ENCODE data around the gene RAD51B.

The RAD51B gene

GRCh38 chr14:67846029-67846610 is 26.5 kb downstream of the RAD51B start:
- FAIRE-seq (no peak), DNase-seq (ENCODE audit: insufficient read length) (no peak)
- TF ChIP-seq POLR2A (IDR thresholded peaks at IDR 0.05; ENCODE audit: low read depth, low read length) (no peak), POLR2AphosphoS5 (IDR thresholded peaks at IDR 0.05; ENCODE audit: low read depth, low read length) (no peak), TAF1 (IDR thresholded peaks at IDR 0.05; ENCODE audit: borderline replicate concordance, low read depth, low read length) (no peak)

GRCh38 chr14:67850066-67850830 is 30.7 kb downstream of the RAD51B start:
- no peak for FAIRE-seq
- DNase-seq (ENCODE audit: insufficient read length) = no peak
- no peak for TF ChIP-seq POLR2AphosphoS5 (IDR thresholded peaks at IDR 0.05; ENCODE audit: low read depth, low read length)
- TF ChIP-seq POLR2A (IDR thresholded peaks at IDR 0.05; ENCODE audit: low read depth, low read length) = no peak

- TF ChIP-seq POLR2AphosphoS5 (IDR thresholded peaks at IDR 0.05; ENCODE audit: low read depth, low read length) (no peak), TAF1 (IDR thresholded peaks at IDR 0.05; ENCODE audit: borderline replicate concordance, low read depth, low read length) (no peak), POLR2A (IDR thresholded peaks at IDR 0.05; ENCODE audit: low read depth, low read length) (no peak)
- DNase-seq (ENCODE audit: insufficient read length) (no peak), FAIRE-seq (no peak)
Observed at GRCh38 chr14:67851785-67852410, 32.3 kb downstream of the RAD51B start.

- FAIRE-seq = peak; percentile 73
- no peak for TF ChIP-seq POLR2A (IDR thresholded peaks at IDR 0.05; ENCODE audit: low read depth, low read length)
- no peak for TF ChIP-seq TAF1 (IDR thresholded peaks at IDR 0.05; ENCODE audit: borderline replicate concordance, low read depth, low read length)
- TF ChIP-seq POLR2AphosphoS5 (IDR thresholded peaks at IDR 0.05; ENCODE audit: low read depth, low read length) = no peak
- no peak for DNase-seq (ENCODE audit: insufficient read length)
Observed at GRCh38 chr14:67852926-67853604, 33.5 kb downstream of the RAD51B start.

- no peak for DNase-seq (ENCODE audit: insufficient read length)
- FAIRE-seq = peak; percentile 33
- TF ChIP-seq POLR2A (IDR thresholded peaks at IDR 0.05; ENCODE audit: low read depth, low read length) = no peak
Observed at GRCh38 chr14:67853715-67854114, 34.1 kb downstream of the RAD51B start.

- TF ChIP-seq POLR2AphosphoS5 (IDR thresholded peaks at IDR 0.05; ENCODE audit: low read depth, low read length) (no peak), POLR2A (IDR thresholded peaks at IDR 0.05; ENCODE audit: low read depth, low read length) (no peak), TAF1 (IDR thresholded peaks at IDR 0.05; ENCODE audit: borderline replicate concordance, low read depth, low read length) (no peak)
- no peak for FAIRE-seq
- no peak for DNase-seq (ENCODE audit: insufficient read length)
Observed at GRCh38 chr14:67856827-67857226, 37.2 kb downstream of the RAD51B start.

GRCh38 chr14:67857778-67858350 is 38.3 kb downstream of the RAD51B start:
- TF ChIP-seq TAF1 (IDR thresholded peaks at IDR 0.05; ENCODE audit: borderline replicate concordance, low read depth, low read length) (no peak), POLR2AphosphoS5 (IDR thresholded peaks at IDR 0.05; ENCODE audit: low read depth, low read length) (no peak), POLR2A (IDR thresholded peaks at IDR 0.05; ENCODE audit: low read depth, low read length) (no peak)
- FAIRE-seq (no peak), DNase-seq (ENCODE audit: insufficient read length) (no peak)

- no peak for TF ChIP-seq POLR2A (IDR thresholded peaks at IDR 0.05; ENCODE audit: low read depth, low read length)
- no peak for TF ChIP-seq TAF1 (IDR thresholded peaks at IDR 0.05; ENCODE audit: borderline replicate concordance, low read depth, low read length)
- no peak for TF ChIP-seq POLR2AphosphoS5 (IDR thresholded peaks at IDR 0.05; ENCODE audit: low read depth, low read length)
- DNase-seq (ENCODE audit: insufficient read length) (no peak), FAIRE-seq (no peak)
Observed at GRCh38 chr14:67859169-67859749, 39.7 kb downstream of the RAD51B start.

- no peak for TF ChIP-seq POLR2A (IDR thresholded peaks at IDR 0.05; ENCODE audit: low read depth, low read length)
- no peak for TF ChIP-seq TAF1 (IDR thresholded peaks at IDR 0.05; ENCODE audit: borderline replicate concordance, low read depth, low read length)
- no peak for TF ChIP-seq POLR2AphosphoS5 (IDR thresholded peaks at IDR 0.05; ENCODE audit: low read depth, low read length)
- FAIRE-seq (no peak), DNase-seq (ENCODE audit: insufficient read length) (no peak)
Observed at GRCh38 chr14:67863223-67863622, 43.6 kb downstream of the RAD51B start.

GRCh38 chr14:67875175-67876006 is 55.8 kb downstream of the RAD51B start:
- FAIRE-seq (no peak), DNase-seq (ENCODE audit: insufficient read length) (no peak)
- TF ChIP-seq POLR2A (IDR thresholded peaks at IDR 0.05; ENCODE audit: low read depth, low read length) = no peak
- no peak for TF ChIP-seq TAF1 (IDR thresholded peaks at IDR 0.05; ENCODE audit: borderline replicate concordance, low read depth, low read length)
- no peak for TF ChIP-seq POLR2AphosphoS5 (IDR thresholded peaks at IDR 0.05; ENCODE audit: low read depth, low read length)

All from GM12892 (cell line).